Endodermal cell (in vitro differentiated cells): ENCODE results near the gene MT1M. TPM values are rescaled to one million over a fixed set of nuclear protein-coding genes. Genes with fewer than 3 reads are reported as not detected.
"Not testable (repeated sequence)": the region's sequence is repeated elsewhere in the genome, so short reads cannot be mapped to it uniquely, and the experiment has no call there.

Experiments
- DNase-seq: peaks from one replicate; pipeline ENCODE4 v3.0.0-alpha.2; 2017
- H3K27ac ChIP-seq: 2 replicates; pipeline ENCODE4 v1.5.1; 2013; ENCODE audit warnings: mild to moderate bottlenecking, low read depth, low read length, moderate library complexity
- H3K27me3 ChIP-seq: 2 replicates; pipeline ENCODE4 v1.6.1; 2013; ENCODE audit warnings: mild to moderate bottlenecking, low read length, moderate library complexity; ENCODE audit not compliant: insufficient read depth, control insufficient read depth, poor library complexity, severe bottlenecking
- H3K36me3 ChIP-seq: 2 replicates; pipeline ENCODE4 v1.7.0; 2013; ENCODE audit warnings: mild to moderate bottlenecking, low read length, moderate library complexity; ENCODE audit not compliant: control insufficient read depth, insufficient read depth
- H3K4me1 ChIP-seq: one replicate; pipeline ENCODE4 v1.7.0; 2013; ENCODE audit warnings: low read length; ENCODE audit not compliant: control insufficient read depth, insufficient read depth
- H3K4me3 ChIP-seq: 2 replicates; pipeline ENCODE4 v1.5.1; 2013; ENCODE audit warnings: mild to moderate bottlenecking, low read length, moderate library complexity
- H3K9ac ChIP-seq: 2 replicates; pipeline ENCODE4 v1.6.1; 2013; ENCODE audit warnings: mild to moderate bottlenecking, low read length, moderate library complexity; ENCODE audit not compliant: poor library complexity, severe bottlenecking; ENCODE audit errors: extremely low read depth
- H3K9me3 ChIP-seq: 2 replicates; pipeline ENCODE4 v1.6.1; 2013; ENCODE audit warnings: mild to moderate bottlenecking, low read length, moderate library complexity; ENCODE audit not compliant: control insufficient read depth
- H3K27ac Mint-ChIP-seq: 2 replicates; pipeline ENCODE4 v1.8.0; 2020; ENCODE audit warnings: mixed read lengths
- H3K27me3 Mint-ChIP-seq: 2 replicates; pipeline ENCODE4 v1.8.0; 2021; ENCODE audit warnings: mild to moderate bottlenecking, mixed read lengths; ENCODE audit not compliant: insufficient read depth
- H3K36me3 Mint-ChIP-seq: 2 replicates; pipeline ENCODE4 v1.8.0; 2020; ENCODE audit warnings: low read depth, mixed read lengths
- H3K4me1 Mint-ChIP-seq: 2 replicates; pipeline ENCODE4 v1.8.0; 2020; ENCODE audit warnings: mixed read lengths
- H3K4me3 Mint-ChIP-seq: 2 replicates; pipeline ENCODE4 v1.8.0; 2020; ENCODE audit warnings: mild to moderate bottlenecking, moderate library complexity, mixed read lengths
- H3K9me3 Mint-ChIP-seq: 2 replicates; pipeline ENCODE4 v1.8.0; 2020; ENCODE audit warnings: mild to moderate bottlenecking, mixed read lengths
- WGBS, 2 experiments: methylation state at CpG; one replicate each; pipeline versions ENCODE4 v1.1.5 to v1.1.7; 2013; ENCODE audit warnings: missing lambda C conversion rate in 2 of 2, mixed read lengths in 1 of 2; ENCODE audit not compliant: insufficient coverage in 1 of 2, insufficient read length in 1 of 2; 5-methylcytosine and 5-hydroxymethylcytosine counted together
- total RNA-seq, 2 donors: library from RNA; stranded (reverse); fragmentation: NEBNext Ultra II Directional in 1 of 2; extraction: Animal tissue kit (Norgen Biotek cat#: 25700) in 1 of 2; gene quantifications; 2 replicates in 1 of 2; 3 replicates in 1 of 2; pipeline ENCODE4 v1.2.1, GENCODE V29; 2021
- TF ChIP-seq, protein P1 (sequence below): fragments of 200-600 bp; sonication (generic); conservative IDR thresholded peaks from 2 replicates; pipeline ENCODE4 v1.5.0; 2021; ENCODE audit warnings: antibody characterized with exemption, mild to moderate bottlenecking

The MT1M gene
- total RNA-seq, 2 donors from 2014 or later, result not detected

GRCh38 chr16:56620339-56620897 is 12.0 kb upstream of the MT1M start:
- Mint-ChIP-seq H3K9me3 (no peaks in the 10 kb centered on the region), H3K4me3 (no peak overlapping the region), H3K36me3 (no peaks in the 10 kb centered on the region), H3K27me3 (peaks cover 86% of the 10 kb centered on the region), H3K4me1 (peaks cover 28% of the 10 kb centered on the region), H3K27ac (no peak overlapping the region)
- no peaks in the 10 kb centered on the region for H3K36me3 ChIP-seq
- no peak overlapping the region for H3K27ac ChIP-seq
- DNase-seq, result no peak
- no peak overlapping the region for H3K4me3 ChIP-seq
- H3K9ac ChIP-seq, result no peak overlapping the region
- peaks cover 6% of the 10 kb centered on the region for H3K9me3 ChIP-seq
- no peaks in the 10 kb centered on the region for H3K4me1 ChIP-seq
- TF ChIP-seq, protein P1, sequence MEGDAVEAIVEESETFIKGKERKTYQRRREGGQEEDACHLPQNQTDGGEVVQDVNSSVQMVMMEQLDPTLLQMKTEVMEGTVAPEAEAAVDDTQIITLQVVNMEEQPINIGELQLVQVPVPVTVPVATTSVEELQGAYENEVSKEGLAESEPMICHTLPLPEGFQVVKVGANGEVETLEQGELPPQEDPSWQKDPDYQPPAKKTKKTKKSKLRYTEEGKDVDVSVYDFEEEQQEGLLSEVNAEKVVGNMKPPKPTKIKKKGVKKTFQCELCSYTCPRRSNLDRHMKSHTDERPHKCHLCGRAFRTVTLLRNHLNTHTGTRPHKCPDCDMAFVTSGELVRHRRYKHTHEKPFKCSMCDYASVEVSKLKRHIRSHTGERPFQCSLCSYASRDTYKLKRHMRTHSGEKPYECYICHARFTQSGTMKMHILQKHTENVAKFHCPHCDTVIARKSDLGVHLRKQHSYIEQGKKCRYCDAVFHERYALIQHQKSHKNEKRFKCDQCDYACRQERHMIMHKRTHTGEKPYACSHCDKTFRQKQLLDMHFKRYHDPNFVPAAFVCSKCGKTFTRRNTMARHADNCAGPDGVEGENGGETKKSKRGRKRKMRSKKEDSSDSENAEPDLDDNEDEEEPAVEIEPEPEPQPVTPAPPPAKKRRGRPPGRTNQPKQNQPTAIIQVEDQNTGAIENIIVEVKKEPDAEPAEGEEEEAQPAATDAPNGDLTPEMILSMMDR, result no peak
- peaks cover 62% of the 10 kb centered on the region for H3K27me3 ChIP-seq
- 80 to 88% methylated on average over 3 to 7 of the region's 8 CpGs for WGBS, 2 experiments

- not testable (repeated sequence) for H3K27ac ChIP-seq, H3K9me3 ChIP-seq, H3K9me3 Mint-ChIP-seq, H3K36me3 Mint-ChIP-seq, H3K36me3 ChIP-seq, H3K4me3 ChIP-seq, H3K4me1 ChIP-seq, H3K9ac ChIP-seq, H3K27ac Mint-ChIP-seq, H3K4me3 Mint-ChIP-seq
- Mint-ChIP-seq H3K27me3 (peaks cover 86% of the 10 kb centered on the region), H3K4me1 (peaks cover 25% of the 10 kb centered on the region)
- H3K27me3 ChIP-seq, result peaks cover 63% of the 10 kb centered on the region
- 40 to 43% methylated on average over 4 of the region's 4 CpGs for WGBS, 2 experiments
- peak; percentile 52 for DNase-seq
Observed at GRCh38 chr16:56621665-56622445, 10.6 kb upstream of the MT1M start.

- not testable (repeated sequence) for H3K4me3 ChIP-seq, H3K4me3 Mint-ChIP-seq, H3K27ac Mint-ChIP-seq, H3K36me3 Mint-ChIP-seq, H3K9ac ChIP-seq, H3K9me3 ChIP-seq, H3K9me3 Mint-ChIP-seq, H3K27ac ChIP-seq, H3K36me3 ChIP-seq, DNase-seq, H3K4me1 ChIP-seq
- peaks cover 59% of the 10 kb centered on the region for H3K27me3 ChIP-seq
- Mint-ChIP-seq H3K27me3 (peaks cover 80% of the 10 kb centered on the region), H3K4me1 (peaks cover 25% of the 10 kb centered on the region)
- WGBS, 2 experiments, result 89 to 94% methylated on average over 2 to 5 of the region's 5 CpGs
Observed at GRCh38 chr16:56623184-56623583, 9.3 kb upstream of the MT1M start.

- Mint-ChIP-seq H3K4me1 (peaks cover 25% of the 10 kb centered on the region), H3K27me3 (peaks cover 80% of the 10 kb centered on the region)
Observed at GRCh38 chr16:56623637-56624036, 8.8 kb upstream of the MT1M start.

More at GRCh38 chr16:56623637-56624036, 8.8 kb upstream of the MT1M start:
- Histone ChIP-seq H3K4me3 (no peak overlapping the region), H3K27ac (no peak overlapping the region), H3K36me3 (no peaks in the 10 kb centered on the region), H3K9ac (no peak overlapping the region), H3K27me3 (peaks cover 59% of the 10 kb centered on the region), H3K4me1 (no peaks in the 10 kb centered on the region), H3K9me3 (peaks cover 6% of the 10 kb centered on the region)
- no peak for DNase-seq
- WGBS, 2 experiments, result 95 to 100% methylated on average over 2 of the region's 2 CpGs
- Mint-ChIP-seq H3K36me3 (no peaks in the 10 kb centered on the region), H3K4me3 (no peak overlapping the region), H3K9me3 (no peaks in the 10 kb centered on the region), H3K27ac (no peak overlapping the region)
- TF ChIP-seq, protein P1, result no peak
